CD4-positive, alpha-beta T cell treated with Interleukin-17A for 4 hours (primary cell): ENCODE measurements around the gene GATB.

ENCODE experiments used
- DNase-seq: peaks from one replicate; pipeline ENCODE4 v3.0.0-alpha.2; 2020; ENCODE audit warnings: mixed read lengths

Gene GATB

GRCh38 chr4:151692821-151693673 lies 67.8 kb downstream of the GATB start:
- DNase-seq = no peak

GRCh38 chr4:151692443-151692782 lies 68.4 kb downstream of the GATB start:
- no peak for DNase-seq

- DNase-seq = no peak
These were observed 69.0 kb downstream of the GATB start for GRCh38 chr4:151691639-151692442.

- DNase-seq = no peak
These were observed 69.9 kb downstream of the GATB start for GRCh38 chr4:151690876-151691275.

GRCh38 chr4:151690164-151690870 lies 70.5 kb downstream of the GATB start:
- no peak for DNase-seq

- DNase-seq = no peak
These were observed 71.4 kb downstream of the GATB start for GRCh38 chr4:151689211-151689991.

GRCh38 chr4:151688785-151689043 lies 72.1 kb downstream of the GATB start:
- DNase-seq = no peak

GRCh38 chr4:151688003-151688784 lies 72.6 kb downstream of the GATB start:
- no peak for DNase-seq

- DNase-seq = no peak
These were observed 73.7 kb downstream of the GATB start for GRCh38 chr4:151687021-151687640.

- DNase-seq = no peak
These were observed 75.5 kb downstream of the GATB start for GRCh38 chr4:151685303-151685702.

- no peak for DNase-seq
These were observed 79.7 kb downstream of the GATB start for GRCh38 chr4:151681085-151681484.

GRCh38 chr4:151679231-151679630 lies 81.6 kb downstream of the GATB start:
- no peak for DNase-seq

GRCh38 chr4:151678048-151678872 lies 82.5 kb downstream of the GATB start:
- no peak for DNase-seq

GRCh38 chr4:151677193-151677592 lies 83.6 kb downstream of the GATB start:
- no peak for DNase-seq

- DNase-seq = no peak
These were observed 84.5 kb downstream of the GATB start for GRCh38 chr4:151676301-151676700.

- no peak for DNase-seq
These were observed 85.3 kb downstream of the GATB start for GRCh38 chr4:151675411-151675971.

- no peak for DNase-seq
These were observed 85.9 kb downstream of the GATB start for GRCh38 chr4:151674804-151675391.

GRCh38 chr4:151673908-151674520 lies 86.8 kb downstream of the GATB start:
- DNase-seq = no peak

GRCh38 chr4:151672996-151673395 lies 87.8 kb downstream of the GATB start:
- no peak for DNase-seq
